H1 (cell line): ENCODE measurements around the gene FCN3. TPM values are rescaled to one million over a fixed set of nuclear protein-coding genes. Genes with fewer than 3 reads are reported as not detected.
A peak's percentile ranks its signal among the peaks of the same experiment; 100 is the strongest.

Experiments used
- CTCF ChIA-PET: fragments of 300-600 bp; sonication (Branson Sonifier 250); formaldehyde crosslinking; loops from one replicate; lab custom pipeline; 2021; ENCODE audit not compliant: partially characterized antibody; lab: Charles Lee
- POLR2A ChIA-PET: fragments of 300-600 bp; sonication (Branson Sonifier 250); formaldehyde crosslinking; loops from one replicate; lab custom pipeline; 2021; ENCODE audit warnings: inconsistent platforms; ENCODE audit not compliant: partially characterized antibody; lab: Charles Lee
- DNase-seq, 2 experiments: peaks; one replicate each; pipeline versions ENCODE4 v3.0.0 to v3.0.0-alpha.2; 2010 to 2022; ENCODE audit warnings: low spot score in 2 of 2, low read depth in 1 of 2, mixed read lengths in 1 of 2
- FAIRE-seq: peaks from 2 replicates; lab custom pipeline; 2011; peaks lifted over from hg19 to GRCh38; lab: Jason Lieb, UNC
- H2AFZ ChIP-seq: 2 replicates; pipeline ENCODE4 v1.8.1; 2012; ENCODE audit warnings: low read length, inconsistent platforms
- H2AK5ac ChIP-seq: 2 replicates; pipeline ENCODE4 v1.6.1; 2013; ENCODE audit warnings: low read depth, low read length
- H2BK120ac ChIP-seq: replicated peaks from 2 replicates; pipeline ENCODE3; 2013; ENCODE audit warnings: low read depth, low read length, inconsistent platforms
- H2BK12ac ChIP-seq: 2 replicates; pipeline ENCODE4 v1.6.1; 2013; ENCODE audit warnings: low read depth, low read length
- H2BK15ac ChIP-seq: 2 replicates; pipeline ENCODE4 v1.6.1; 2013; ENCODE audit warnings: low read length
- H2BK20ac ChIP-seq: 2 replicates; pipeline ENCODE4 v1.6.1; 2013; ENCODE audit warnings: low read length
- H2BK5ac ChIP-seq: 2 replicates; pipeline ENCODE4 v1.6.1; 2013; ENCODE audit warnings: low read depth, low read length
- H3K14ac ChIP-seq: 2 replicates; pipeline ENCODE4 v1.6.1; 2013; ENCODE audit warnings: inconsistent platforms; ENCODE audit not compliant: insufficient read length
- H3K18ac ChIP-seq: 2 replicates; pipeline ENCODE4 v1.6.1; 2013; ENCODE audit warnings: low read length; ENCODE audit errors: extremely low read depth
- H3K23ac ChIP-seq: 2 replicates; pipeline ENCODE4 v1.6.1; 2013; ENCODE audit warnings: inconsistent platforms; ENCODE audit not compliant: insufficient read length
- H3K23me2 ChIP-seq: 2 replicates; pipeline ENCODE4 v1.6.1; 2013; ENCODE audit warnings: low read depth, low read length
- H3K27ac ChIP-seq: 2 replicates; pipeline ENCODE4 v1.6.1; 2011; ENCODE audit warnings: low read depth, low read length, inconsistent platforms
- H3K27me3 ChIP-seq, 4 experiments: replicated peaks in 1 of 4; 1 replicate in 1 of 4; 2 replicates in 3 of 4; pipeline versions ENCODE4 v1.6.1 to v1.8.1; 2011 to 2013; ENCODE audit warnings: low read length in 3 of 4, mild to moderate bottlenecking in 3 of 4, inconsistent platforms in 2 of 4, mixed read lengths in 2 of 4, moderate library complexity in 1 of 4; ENCODE audit not compliant: control insufficient read depth in 3 of 4, insufficient read depth in 3 of 4; ENCODE audit errors: extremely low read depth in 1 of 4
- H3K36me3 ChIP-seq, 4 experiments: 2 replicates each; pipeline versions ENCODE4 v1.6.1 to v1.8.1; 2011 to 2013; ENCODE audit warnings: mild to moderate bottlenecking in 4 of 4, low read length in 3 of 4, moderate library complexity in 2 of 4, control low read depth in 1 of 4, inconsistent platforms in 1 of 4; ENCODE audit not compliant: insufficient read depth in 4 of 4, control insufficient read depth in 2 of 4
- H3K4ac ChIP-seq: replicated peaks from 2 replicates; pipeline ENCODE3; 2013; ENCODE audit warnings: low read length, low read depth, mixed read lengths, inconsistent platforms; ENCODE audit not compliant: insufficient read length
- H3K4me1 ChIP-seq, 4 experiments: replicated peaks in 1 of 4; 1 replicate in 1 of 4; 2 replicates in 3 of 4; pipeline versions ENCODE4 v1.6.1 to v1.8.1; 2011 to 2013; ENCODE audit warnings: low read length in 3 of 4, inconsistent platforms in 2 of 4, mixed read lengths in 1 of 4; ENCODE audit not compliant: insufficient read depth in 4 of 4, control insufficient read depth in 3 of 4
- H3K4me2 ChIP-seq, 2 experiments: 2 replicates each; pipeline versions ENCODE4 v1.6.1 to v1.8.1; 2011 to 2013; ENCODE audit warnings: low read depth in 2 of 2, low read length in 2 of 2, control low read depth in 1 of 2, inconsistent platforms in 1 of 2, mild to moderate bottlenecking in 1 of 2; ENCODE audit not compliant: insufficient read depth in 1 of 2
- H3K4me3 ChIP-seq, 4 experiments: fragments of 200-600, 300-600 bp in 1 of 4; sonication (generic), shearing (Covaris generic), sonication (Bioruptor Twin) in 1 of 4; 2 replicates each; pipeline versions ENCODE4 v1.5.1 to v1.8.1; 2011 to 2016; ENCODE audit warnings: low read length in 4 of 4, low read depth in 3 of 4, control low read depth in 2 of 4, inconsistent platforms in 2 of 4, mild to moderate bottlenecking in 2 of 4, mixed read lengths in 1 of 4, moderate library complexity in 1 of 4; ENCODE audit not compliant: insufficient read depth in 2 of 4; ENCODE audit errors: extremely low read depth in 1 of 4
- H3K56ac ChIP-seq: replicated peaks from 2 replicates; pipeline ENCODE3; 2013; ENCODE audit warnings: low read depth, mild to moderate bottlenecking, mixed read lengths, low read length, inconsistent platforms; ENCODE audit not compliant: insufficient read length
- H3K79me1 ChIP-seq: 2 replicates; pipeline ENCODE4 v1.6.1; 2013; ENCODE audit warnings: low read depth, low read length, control low read depth
- H3K79me2 ChIP-seq, 2 experiments: 2 replicates each; pipeline versions ENCODE4 v1.6.1 to v1.8.1; 2012 to 2013; ENCODE audit warnings: low read length in 2 of 2, mild to moderate bottlenecking in 2 of 2, inconsistent platforms in 1 of 2; ENCODE audit not compliant: insufficient read depth in 2 of 2, control insufficient read depth in 1 of 2
- H3K9ac ChIP-seq, 4 experiments: replicated peaks in 1 of 4; 1 replicate in 1 of 4; 2 replicates in 3 of 4; pipeline versions ENCODE4 v1.6.1 to v1.8.1; 2011 to 2013; ENCODE audit warnings: low read depth in 3 of 4, low read length in 3 of 4, control low read depth in 2 of 4, mild to moderate bottlenecking in 2 of 4, moderate library complexity in 2 of 4, inconsistent platforms in 1 of 4; ENCODE audit errors: extremely low read depth in 1 of 4
- H3K9me3 ChIP-seq, 2 experiments: 2 replicates each; pipeline versions ENCODE4 v1.6.1 to v1.8.1; 2012 to 2013; ENCODE audit warnings: mild to moderate bottlenecking in 2 of 2, moderate library complexity in 2 of 2, control low read depth in 1 of 2, inconsistent platforms in 1 of 2, low read depth in 1 of 2, low read length in 1 of 2, mixed read lengths in 1 of 2; ENCODE audit not compliant: insufficient read depth in 2 of 2
- H4K20me1 ChIP-seq, 2 experiments: replicated peaks in 1 of 2; 2 replicates each; pipeline versions ENCODE3 to v1.8.1; 2011 to 2013; ENCODE audit warnings: inconsistent platforms in 2 of 2, low read length in 2 of 2, mild to moderate bottlenecking in 1 of 2; ENCODE audit not compliant: insufficient read depth in 2 of 2, control insufficient read depth in 1 of 2
- H4K5ac ChIP-seq: 2 replicates; pipeline ENCODE4 v1.6.1; 2013; ENCODE audit warnings: low read length, low read depth, mixed read lengths, inconsistent platforms; ENCODE audit not compliant: insufficient read length
- H4K8ac ChIP-seq: 2 replicates; pipeline ENCODE4 v1.8.0; 2013; ENCODE audit warnings: mild to moderate bottlenecking, moderate library complexity, low read length, inconsistent platforms; ENCODE audit not compliant: insufficient read depth; ENCODE audit errors: extremely low read depth
- H4K91ac ChIP-seq: replicated peaks from 2 replicates; pipeline ENCODE3; 2013; ENCODE audit warnings: low read length, mixed read lengths, inconsistent platforms; ENCODE audit not compliant: insufficient read length
- ATF3 ChIP-seq: IDR thresholded peaks from 2 replicates; pipeline ENCODE4 v1.6.1; 2011; ENCODE audit warnings: low read depth, mild to moderate bottlenecking, low read length; ENCODE audit not compliant: insufficient read depth
- BCL11A ChIP-seq, 2 experiments: IDR thresholded peaks; one replicate each; pipeline ENCODE4 v1.6.1; 2011; ENCODE audit warnings: low read depth in 2 of 2, low read length in 2 of 2, mild to moderate bottlenecking in 2 of 2
- CHD1 ChIP-seq: IDR thresholded peaks from 2 replicates; pipeline ENCODE4 v1.6.1; 2012; ENCODE audit warnings: low read depth, low read length, improper control_type of control experiment
- HDAC6 ChIP-seq: IDR thresholded peaks from one replicate; pipeline ENCODE4 v1.7.1; 2012; ENCODE audit warnings: low read depth, mild to moderate bottlenecking, inconsistent platforms, low read length, moderate library complexity
- KDM5A ChIP-seq: fragments of 200-600 bp; IDR thresholded peaks from 2 replicates; pipeline ENCODE4 v1.7.1; 2012; ENCODE audit warnings: mild to moderate bottlenecking, low read length, inconsistent platforms, mixed read lengths
- POU5F1 ChIP-seq: IDR thresholded peaks from 2 replicates; pipeline ENCODE4 v1.6.1; 2011; ENCODE audit warnings: low read depth, mild to moderate bottlenecking, low read length, moderate library complexity
- TBP ChIP-seq: IDR thresholded peaks from 2 replicates; pipeline ENCODE4 v1.6.1; 2011; ENCODE audit warnings: low read depth, low read length, improper control_type of control experiment
- USF2 ChIP-seq: IDR thresholded peaks from 2 replicates; pipeline ENCODE4 v1.6.1; 2011; ENCODE audit warnings: low read length, improper control_type of control experiment
- WGBS, 2 experiments: shearing (Covaris generic) in 1 of 2; methylation state at CpG; one replicate each; pipeline versions ENCODE4 v1.1.6 to v1.1.7; 2013 to 2015; ENCODE audit warnings: low lambda C conversion rate in 2 of 2, mixed read lengths in 2 of 2, inconsistent platforms in 1 of 2, low coverage in 1 of 2, missing lambda C conversion rate in 1 of 2; ENCODE audit not compliant: insufficient replicate concordance in 2 of 2, insufficient coverage in 1 of 2, insufficient read length in 1 of 2; ENCODE audit errors: extremely low coverage in 1 of 2, missing lambda C conversion rate in 1 of 2; 5-methylcytosine and 5-hydroxymethylcytosine counted together
- polyA plus RNA-seq, 7 experiments: library from polyadenylated mRNA; depleted of rRNA in 3 of 7; stranded (reverse) in 5 of 7; unstranded in 2 of 7; fragments of >200 nt in 5 of 7; fragments of 200-250 nt in 2 of 7; gene quantifications; 1 replicate in 5 of 7; 2 replicates in 1 of 7; 4 replicates in 1 of 7; pipeline versions ENCODE4 v1.2.1 to v1.2.3, GENCODE V29; 2011 to 2013; ENCODE audit warnings: missing spikeins in 2 of 7, mixed read lengths in 2 of 7
- total RNA-seq: library from RNA; stranded (reverse); fragmentation: NEBNext Ultra II Directional; extraction: Animal tissue kit (Norgen Biotek cat#: 25700); gene quantifications from 2 replicates; pipeline ENCODE4 v1.2.1, GENCODE V29; 2021

The FCN3 gene
- total and polyA plus RNA-seq, 2 of the 8 experiments (the other 6 are each of a cell fraction or from before 2014, with no cell fraction given) = 0.30 to 0.57 TPM

- Histone ChIP-seq H3K79me2 (no peaks in the 10 kb centered on the region), H3K27ac (no peak overlapping the region), H3K23ac (no peak overlapping the region), H3K14ac (no peak overlapping the region), H3K4me3 (no peak overlapping the region), H2BK12ac (no peak overlapping the region; the same call in 1 of the 2 replicates), H3K4me1 (peaks cover 0 to 24% (median 9%) of the 10 kb centered on the region in 4 experiments; a peak in 6 of 7 replicates), H3K9me3 (no peaks in the 10 kb centered on the region), H4K8ac (0 out of 2 replicates have a peak overlapping the region, but pooled peaks have one; percentile 4), H3K18ac (no peak overlapping the region), H4K5ac (no peak overlapping the region), H2AK5ac (no peak overlapping the region), H3K4ac (peak overlapping the region; percentile 69), H3K27me3 (peaks cover 0 to 17% (median 10%) of the 10 kb centered on the region in 4 experiments; a peak in 6 of 7 replicates), H2BK5ac (no peak overlapping the region), H4K20me1 (peaks cover 0 to 7% of the 10 kb centered on the region in 2 experiments), H2BK20ac (no peak overlapping the region), H4K91ac (no peak overlapping the region), H3K56ac (no peak overlapping the region), H2BK15ac (no peak overlapping the region), H3K36me3 (no peaks in the 10 kb centered on the region), H3K9ac (no peak overlapping the region), H2AFZ (no peak overlapping the region), H3K4me2 (no peak overlapping the region), H2BK120ac (no peak overlapping the region), H3K79me1 (no peaks in the 10 kb centered on the region), H3K23me2 (peaks cover 25% of the 10 kb centered on the region)
- DNase-seq (no peak), FAIRE-seq (no peak)
- TF ChIP-seq CHD1 (no peak), ATF3 (no peak), HDAC6 (no peak), KDM5A (no peak), BCL11A (IDR thresholded peaks at IDR 0.05; ENCODE audit: low read depth in 2 of 2, low read length in 2 of 2) (no peak), TBP (no peak), POU5F1 (no peak), USF2 (no peak)
- ChIA-PET POLR2A (interaction anchor here (0.6 to 10.9 kb wide), 5 partner anchors 9 to 46 kb away, joined by 3 to 101 read pairs (median 5); partner anchors contain the start of genes MAP3K6 and SYTL1), CTCF (interaction anchor here (1.1 to 28.8 kb wide), 12 partner anchors 8 to 251 kb away, joined by 3 to 625 read pairs (median 36); partner anchors contain the start of genes CD164L2, FCN3, GPR3 and MAP3K6)
- 94% methylated on average over 13 of the region's 13 CpGs; no CpG with 5 or more reads in 1 of the 2 experiments for WGBS, 2 experiments
Observed at GRCh38 chr1:27353166-27353565, 21.5 kb downstream of the FCN3 start.
